Measurements from ENCODE around the gene TNFRSF8.

DNA sequence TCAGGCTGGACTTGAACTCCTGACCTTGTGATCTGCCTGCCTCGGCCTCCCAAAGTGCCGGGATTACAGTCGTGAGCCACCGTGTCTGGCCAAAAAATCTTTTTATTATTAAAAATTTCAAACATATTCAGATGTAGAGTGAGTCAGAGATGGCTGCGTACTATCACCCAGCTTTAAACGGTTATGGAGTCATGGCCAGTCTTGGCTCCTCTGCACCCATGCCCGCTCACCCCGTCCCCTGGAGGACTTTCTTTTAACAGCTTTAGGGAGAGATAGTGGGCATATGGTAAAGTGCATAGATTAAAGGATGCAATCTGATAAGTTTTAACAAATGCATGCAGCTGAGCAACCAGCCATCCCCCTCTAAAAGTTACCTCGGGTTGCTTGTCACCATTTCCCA is 51.8 kb downstream of the TNFRSF8 start:
- TF ChIP-seq SP2 (CRISPR knock-in tag; IDR thresholded peaks at IDR 0.05) (no peak), JUND (CRISPR knock-in tag; IDR thresholded peaks at IDR 0.05) (no peak), SP140L (CRISPR knock-in tag; IDR thresholded peaks at IDR 0.05; ENCODE audit: borderline replicate concordance) (no peak), RELA (CRISPR knock-in tag; IDR thresholded peaks at IDR 0.05) (no peak), TAF1 (CRISPR knock-in tag; IDR thresholded peaks at IDR 0.05) (no peak), FOXK1 (CRISPR knock-in tag; IDR thresholded peaks at IDR 0.05; ENCODE audit: borderline replicate concordance, low read depth) (no peak), ZNF337 (CRISPR knock-in tag; IDR thresholded peaks at IDR 0.05; ENCODE audit: borderline replicate concordance, low read depth) (no peak)
- TF ChIP-seq, protein P1, sequence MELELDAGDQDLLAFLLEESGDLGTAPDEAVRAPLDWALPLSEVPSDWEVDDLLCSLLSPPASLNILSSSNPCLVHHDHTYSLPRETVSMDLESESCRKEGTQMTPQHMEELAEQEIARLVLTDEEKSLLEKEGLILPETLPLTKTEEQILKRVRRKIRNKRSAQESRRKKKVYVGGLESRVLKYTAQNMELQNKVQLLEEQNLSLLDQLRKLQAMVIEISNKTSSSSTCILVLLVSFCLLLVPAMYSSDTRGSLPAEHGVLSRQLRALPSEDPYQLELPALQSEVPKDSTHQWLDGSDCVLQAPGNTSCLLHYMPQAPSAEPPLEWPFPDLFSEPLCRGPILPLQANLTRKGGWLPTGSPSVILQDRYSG (CRISPR knock-in tag; IDR thresholded peaks at IDR 0.05), result no peak
- TF ChIP-seq, protein P2, sequence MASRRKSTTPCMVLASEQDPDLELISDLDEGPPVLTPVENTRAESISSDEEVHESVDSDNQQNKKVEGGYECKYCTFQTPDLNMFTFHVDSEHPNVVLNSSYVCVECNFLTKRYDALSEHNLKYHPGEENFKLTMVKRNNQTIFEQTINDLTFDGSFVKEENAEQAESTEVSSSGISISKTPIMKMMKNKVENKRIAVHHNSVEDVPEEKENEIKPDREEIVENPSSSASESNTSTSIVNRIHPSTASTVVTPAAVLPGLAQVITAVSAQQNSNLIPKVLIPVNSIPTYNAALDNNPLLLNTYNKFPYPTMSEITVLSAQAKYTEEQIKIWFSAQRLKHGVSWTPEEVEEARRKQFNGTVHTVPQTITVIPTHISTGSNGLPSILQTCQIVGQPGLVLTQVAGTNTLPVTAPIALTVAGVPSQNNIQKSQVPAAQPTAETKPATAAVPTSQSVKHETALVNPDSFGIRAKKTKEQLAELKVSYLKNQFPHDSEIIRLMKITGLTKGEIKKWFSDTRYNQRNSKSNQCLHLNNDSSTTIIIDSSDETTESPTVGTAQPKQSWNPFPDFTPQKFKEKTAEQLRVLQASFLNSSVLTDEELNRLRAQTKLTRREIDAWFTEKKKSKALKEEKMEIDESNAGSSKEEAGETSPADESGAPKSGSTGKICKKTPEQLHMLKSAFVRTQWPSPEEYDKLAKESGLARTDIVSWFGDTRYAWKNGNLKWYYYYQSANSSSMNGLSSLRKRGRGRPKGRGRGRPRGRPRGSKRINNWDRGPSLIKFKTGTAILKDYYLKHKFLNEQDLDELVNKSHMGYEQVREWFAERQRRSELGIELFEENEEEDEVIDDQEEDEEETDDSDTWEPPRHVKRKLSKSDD (CRISPR knock-in tag; IDR thresholded peaks at IDR 0.05; ENCODE audit: low read depth), result no peak
- TF ChIP-seq, protein P3, sequence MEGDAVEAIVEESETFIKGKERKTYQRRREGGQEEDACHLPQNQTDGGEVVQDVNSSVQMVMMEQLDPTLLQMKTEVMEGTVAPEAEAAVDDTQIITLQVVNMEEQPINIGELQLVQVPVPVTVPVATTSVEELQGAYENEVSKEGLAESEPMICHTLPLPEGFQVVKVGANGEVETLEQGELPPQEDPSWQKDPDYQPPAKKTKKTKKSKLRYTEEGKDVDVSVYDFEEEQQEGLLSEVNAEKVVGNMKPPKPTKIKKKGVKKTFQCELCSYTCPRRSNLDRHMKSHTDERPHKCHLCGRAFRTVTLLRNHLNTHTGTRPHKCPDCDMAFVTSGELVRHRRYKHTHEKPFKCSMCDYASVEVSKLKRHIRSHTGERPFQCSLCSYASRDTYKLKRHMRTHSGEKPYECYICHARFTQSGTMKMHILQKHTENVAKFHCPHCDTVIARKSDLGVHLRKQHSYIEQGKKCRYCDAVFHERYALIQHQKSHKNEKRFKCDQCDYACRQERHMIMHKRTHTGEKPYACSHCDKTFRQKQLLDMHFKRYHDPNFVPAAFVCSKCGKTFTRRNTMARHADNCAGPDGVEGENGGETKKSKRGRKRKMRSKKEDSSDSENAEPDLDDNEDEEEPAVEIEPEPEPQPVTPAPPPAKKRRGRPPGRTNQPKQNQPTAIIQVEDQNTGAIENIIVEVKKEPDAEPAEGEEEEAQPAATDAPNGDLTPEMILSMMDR (CRISPR knock-in tag; IDR thresholded peaks at IDR 0.05), result no peak
- TF ChIP-seq, protein P4, sequence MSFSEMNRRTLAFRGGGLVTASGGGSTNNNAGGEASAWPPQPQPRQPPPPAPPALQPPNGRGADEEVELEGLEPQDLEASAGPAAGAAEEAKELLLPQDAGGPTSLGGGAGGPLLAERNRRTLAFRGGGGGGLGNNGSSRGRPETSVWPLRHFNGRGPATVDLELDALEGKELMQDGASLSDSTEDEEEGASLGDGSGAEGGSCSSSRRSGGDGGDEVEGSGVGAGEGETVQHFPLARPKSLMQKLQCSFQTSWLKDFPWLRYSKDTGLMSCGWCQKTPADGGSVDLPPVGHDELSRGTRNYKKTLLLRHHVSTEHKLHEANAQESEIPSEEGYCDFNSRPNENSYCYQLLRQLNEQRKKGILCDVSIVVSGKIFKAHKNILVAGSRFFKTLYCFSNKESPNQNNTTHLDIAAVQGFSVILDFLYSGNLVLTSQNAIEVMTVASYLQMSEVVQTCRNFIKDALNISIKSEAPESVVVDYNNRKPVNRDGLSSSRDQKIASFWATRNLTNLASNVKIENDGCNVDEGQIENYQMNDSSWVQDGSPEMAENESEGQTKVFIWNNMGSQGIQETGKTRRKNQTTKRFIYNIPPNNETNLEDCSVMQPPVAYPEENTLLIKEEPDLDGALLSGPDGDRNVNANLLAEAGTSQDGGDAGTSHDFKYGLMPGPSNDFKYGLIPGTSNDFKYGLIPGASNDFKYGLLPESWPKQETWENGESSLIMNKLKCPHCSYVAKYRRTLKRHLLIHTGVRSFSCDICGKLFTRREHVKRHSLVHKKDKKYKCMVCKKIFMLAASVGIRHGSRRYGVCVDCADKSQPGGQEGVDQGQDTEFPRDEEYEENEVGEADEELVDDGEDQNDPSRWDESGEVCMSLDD (CRISPR knock-in tag; IDR thresholded peaks at IDR 0.05; ENCODE audit: borderline replicate concordance), result no peak
